SH-SY5Y (cell line): ENCODE data around the gene CD48.

Source experiments
- GATA2 ChIP-seq: IDR thresholded peaks from 2 replicates; pipeline ENCODE4 v1.6.1; 2011; ENCODE audit warnings: mild to moderate bottlenecking, low read depth, low read length
- GATA3 ChIP-seq: IDR thresholded peaks from 2 replicates; pipeline ENCODE4 v1.6.1; 2011; ENCODE audit warnings: low read depth, mild to moderate bottlenecking, low read length, moderate library complexity

CD48 gene

DNA sequence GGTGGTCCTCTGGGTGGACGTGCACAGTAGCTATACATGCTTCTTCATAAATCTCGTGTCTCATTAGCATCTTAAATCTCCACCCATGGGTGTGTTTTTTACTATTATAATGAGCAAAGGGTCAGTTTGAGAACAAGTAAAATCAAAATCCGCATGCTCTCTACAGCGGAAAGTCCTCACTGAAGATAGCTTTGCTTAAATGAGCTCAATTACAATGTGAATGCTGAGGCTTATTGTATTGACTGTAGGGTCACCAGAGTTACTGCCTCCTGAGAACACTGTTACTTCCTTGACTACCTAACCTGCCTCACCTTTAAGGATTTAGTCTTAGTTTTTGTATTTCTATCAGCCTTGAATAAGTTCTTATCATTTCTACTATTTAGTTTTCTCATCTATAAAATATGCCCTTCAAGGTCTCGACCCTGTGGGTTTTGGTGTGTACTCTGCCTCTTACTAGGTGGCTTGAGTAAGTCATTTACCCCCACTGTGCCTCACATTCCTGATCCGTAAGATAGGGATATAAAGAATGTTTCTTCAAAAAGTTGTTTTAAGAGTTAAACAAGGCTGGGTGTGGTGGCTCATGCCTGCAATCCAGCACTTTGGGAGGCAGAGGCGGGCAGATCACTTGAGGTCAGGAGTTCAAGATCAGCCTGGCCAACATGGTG lies 35.3 kb upstream of the CD48 start:
- TF ChIP-seq GATA2: no peak

DNA sequence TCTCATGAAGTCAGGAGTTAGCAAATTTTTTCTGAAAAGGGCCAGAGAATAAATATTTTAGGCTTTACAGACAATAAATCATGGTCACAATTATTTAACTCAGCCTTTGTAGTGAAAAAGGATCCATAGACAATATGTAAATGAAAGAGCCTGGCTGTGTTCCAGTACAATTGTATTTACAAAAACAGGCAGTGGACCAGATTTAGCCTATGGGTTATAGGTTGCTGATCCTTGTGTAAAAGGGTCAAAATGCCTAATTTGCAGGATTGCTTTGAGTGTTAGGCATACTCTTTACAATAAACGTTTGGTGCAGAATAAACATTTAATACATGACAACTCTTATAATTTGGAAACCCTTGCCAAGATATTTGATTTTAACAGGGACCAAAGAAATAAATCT lies 33.9 kb upstream of the CD48 start:
- TF ChIP-seq GATA3 (no peak), GATA2 (no peak)

DNA sequence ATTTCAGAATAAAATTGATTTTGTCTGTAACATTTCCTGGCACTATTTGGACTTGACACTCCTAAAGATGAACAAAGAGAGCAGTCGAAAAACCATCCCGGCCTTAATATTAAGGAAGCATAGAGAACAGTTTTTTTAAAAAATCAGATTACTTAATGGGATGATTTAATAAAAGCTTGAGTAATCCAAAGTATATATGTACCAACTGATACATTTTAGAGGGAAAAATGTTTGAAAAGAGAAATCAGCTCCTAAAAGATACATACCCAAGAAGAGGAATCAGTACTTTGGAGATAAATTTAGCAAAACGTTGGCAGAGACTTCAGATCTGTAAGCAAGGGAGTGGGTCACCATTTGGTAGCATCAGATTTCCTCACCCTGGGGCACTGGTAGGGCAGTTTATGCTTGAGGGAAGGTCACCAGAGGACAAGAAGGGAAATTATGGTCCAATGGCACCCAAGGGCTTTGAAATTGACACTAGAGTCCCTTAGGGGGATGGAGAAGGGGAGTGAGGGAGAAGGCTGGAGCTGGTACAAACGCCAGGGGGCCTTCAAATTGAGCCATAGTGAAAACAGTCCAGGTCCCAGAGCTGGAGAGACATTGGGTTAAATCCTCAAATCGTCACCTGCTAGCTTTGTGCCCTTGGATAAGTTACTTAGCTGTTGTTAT lies 33.4 kb upstream of the CD48 start:
- TF ChIP-seq GATA2 (no peak), GATA3 (no peak)

DNA sequence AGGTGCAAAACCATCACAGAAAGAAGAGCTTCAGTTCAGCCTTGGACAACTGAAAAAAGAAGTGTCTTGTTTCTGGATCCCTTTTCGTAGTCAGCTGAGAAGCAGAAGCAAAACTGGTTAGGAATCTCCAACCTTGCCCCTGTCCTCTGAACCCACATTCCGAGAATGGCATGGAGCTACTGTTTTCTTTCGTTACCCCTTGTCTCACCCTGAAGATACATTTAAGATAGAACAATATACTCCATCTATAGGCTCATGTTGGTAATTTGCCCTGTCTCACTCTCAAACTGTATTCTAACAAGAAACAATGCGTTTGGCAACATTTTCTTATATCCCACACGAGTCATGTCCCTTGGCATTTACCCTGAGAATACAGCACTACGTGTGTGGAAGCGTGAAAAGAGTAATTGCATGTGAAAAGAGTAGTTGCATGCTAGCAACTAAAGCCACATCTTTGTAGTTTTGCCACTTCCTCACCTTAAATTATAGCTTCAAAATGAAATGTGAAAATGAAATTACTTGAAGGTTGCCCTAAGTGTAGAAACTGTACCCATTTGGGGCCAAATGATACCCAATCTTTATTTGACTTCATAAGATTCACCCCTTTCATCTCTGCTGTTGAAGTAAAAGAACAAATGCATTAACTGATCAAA lies 32.7 kb upstream of the CD48 start:
- TF ChIP-seq GATA3: no peak
- TF ChIP-seq GATA2: no peak

DNA sequence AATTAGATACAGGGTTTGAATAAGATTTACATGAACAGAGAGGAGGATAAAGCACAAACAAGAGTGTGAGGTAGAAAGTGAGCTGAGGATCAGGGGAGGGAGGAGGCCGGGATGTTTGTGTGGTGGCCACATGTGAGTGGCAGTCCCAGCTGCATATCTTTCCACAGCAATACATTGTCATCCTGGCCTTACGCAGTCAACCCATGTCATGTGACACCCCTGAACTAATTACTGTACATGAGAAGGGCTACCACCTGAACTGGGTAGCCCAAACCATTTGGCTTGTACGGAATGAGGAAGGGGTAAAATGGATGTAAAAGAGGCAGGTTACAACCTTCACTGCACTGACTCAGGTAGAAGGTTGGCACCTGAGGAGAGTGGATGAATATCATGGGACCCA lies 31.6 kb upstream of the CD48 start:
- TF ChIP-seq GATA3 (no peak), GATA2 (no peak)

DNA sequence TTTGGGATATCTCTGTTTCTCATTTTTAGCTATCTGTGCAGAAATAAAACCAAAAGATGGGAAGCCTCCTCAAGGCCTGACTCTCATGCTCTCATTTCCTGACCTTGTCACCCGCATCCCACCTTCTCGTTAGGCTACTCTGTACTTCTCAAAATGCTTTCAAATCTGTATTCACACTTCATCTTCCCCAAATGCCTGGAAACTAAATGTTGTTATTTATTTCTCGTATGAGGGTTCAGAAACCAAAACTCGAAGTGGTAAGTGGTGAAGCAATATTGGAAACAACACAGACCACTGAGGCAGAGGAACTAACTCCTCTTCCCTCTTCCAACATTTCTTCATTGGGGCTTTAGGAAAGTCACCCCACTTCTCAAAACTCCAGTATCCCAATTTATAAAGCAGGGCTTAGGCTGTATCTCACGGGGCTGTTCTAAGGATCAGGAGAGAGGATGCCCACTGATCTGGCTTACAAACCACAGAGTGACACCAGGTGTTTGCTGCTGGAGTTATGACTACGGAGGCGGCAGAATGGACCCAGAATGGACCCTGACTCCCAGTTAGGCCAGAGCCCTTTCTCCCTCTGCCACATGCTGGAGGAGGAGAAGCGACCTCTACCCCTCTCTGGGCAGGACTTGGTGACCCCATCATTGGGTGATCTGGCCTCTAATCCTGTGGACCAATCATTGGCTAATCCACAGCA lies 31.0 kb upstream of the CD48 start:
- TF ChIP-seq GATA2: no peak
- TF ChIP-seq GATA3: no peak

DNA sequence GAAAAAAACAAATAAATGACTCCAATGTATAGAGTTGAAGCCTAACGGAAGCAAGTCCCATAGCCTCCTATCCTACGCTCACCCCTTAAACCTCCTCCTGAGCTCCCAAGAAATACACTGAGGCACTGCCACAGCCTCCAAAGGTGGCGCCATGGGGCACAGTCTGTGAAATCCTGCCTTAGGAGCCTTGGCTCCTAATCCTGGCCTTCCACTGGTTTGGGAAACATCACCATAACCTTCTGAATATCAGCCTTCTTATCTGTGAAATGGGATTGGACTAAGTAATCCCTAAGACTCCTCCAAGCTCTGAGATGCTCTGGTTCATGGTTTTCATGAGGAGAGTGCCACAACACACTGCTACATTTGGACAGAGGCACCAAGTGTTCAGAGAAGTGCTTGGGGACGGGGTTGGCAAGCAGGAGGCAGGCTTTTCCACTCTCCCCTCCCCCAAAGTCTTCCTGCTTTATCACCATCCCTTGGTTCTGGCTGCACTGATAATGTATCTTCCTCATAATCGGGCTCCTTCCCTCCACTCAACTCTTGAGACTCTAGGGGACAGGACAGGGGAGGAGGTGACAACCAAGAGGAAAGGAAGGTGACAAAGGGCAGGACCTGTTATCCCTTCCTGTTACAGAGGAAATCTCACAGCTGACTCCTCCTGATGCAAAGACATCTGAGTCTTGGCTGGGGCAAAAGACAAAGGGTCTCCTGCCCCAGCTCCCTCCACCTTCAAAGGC lies 30.2 kb upstream of the CD48 start:
- TF ChIP-seq GATA3: no peak
- TF ChIP-seq GATA2: no peak

DNA sequence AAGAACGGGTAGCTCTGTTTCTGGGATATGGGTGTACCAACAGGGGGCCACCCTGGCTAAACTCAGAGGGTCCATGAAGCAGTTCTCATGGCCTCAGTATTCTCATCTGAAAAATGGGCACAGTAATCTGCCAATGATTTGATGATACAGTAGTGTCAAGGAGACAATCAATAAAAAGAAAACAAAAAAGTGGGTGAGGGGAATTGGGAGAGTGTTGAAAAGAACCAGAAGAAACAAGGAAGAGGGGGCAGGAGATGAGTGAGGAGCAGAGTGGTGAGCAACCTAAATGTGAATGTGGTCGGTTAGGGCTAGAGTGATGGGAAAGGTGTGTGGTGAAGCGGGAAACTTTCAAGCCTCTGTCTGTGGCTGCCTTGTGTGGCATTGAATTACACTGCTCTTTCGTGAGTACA lies 29.5 kb upstream of the CD48 start:
- TF ChIP-seq GATA2: no peak
- TF ChIP-seq GATA3: no peak

DNA sequence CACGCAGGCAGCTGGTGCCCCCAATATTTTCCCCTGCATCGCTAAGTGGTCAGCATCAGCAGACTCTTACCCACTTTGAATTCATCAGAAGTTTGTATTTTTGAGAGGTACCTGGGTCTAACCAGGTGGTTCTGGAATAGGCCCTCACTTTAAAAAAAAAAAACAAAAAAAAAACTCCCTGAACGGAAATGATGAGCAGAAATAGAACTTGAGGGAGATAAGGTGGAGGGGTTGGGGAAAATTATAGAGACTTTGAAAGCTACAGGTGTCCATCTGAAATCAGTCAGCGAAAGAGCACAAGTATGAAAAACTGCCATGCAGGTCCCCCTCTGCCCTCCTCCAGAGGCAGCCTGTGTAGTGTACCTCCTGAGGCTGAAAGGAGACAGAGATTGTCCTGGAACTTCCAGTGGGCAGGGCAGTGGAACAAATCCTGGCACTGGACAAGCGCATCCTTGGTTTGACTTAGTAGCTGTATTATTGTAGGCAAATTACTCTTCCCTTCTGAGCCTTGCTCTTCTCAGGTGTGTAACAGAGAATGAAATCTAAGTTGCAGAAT lies 28.6 kb upstream of the CD48 start:
- TF ChIP-seq GATA2: no peak
- TF ChIP-seq GATA3: no peak

DNA sequence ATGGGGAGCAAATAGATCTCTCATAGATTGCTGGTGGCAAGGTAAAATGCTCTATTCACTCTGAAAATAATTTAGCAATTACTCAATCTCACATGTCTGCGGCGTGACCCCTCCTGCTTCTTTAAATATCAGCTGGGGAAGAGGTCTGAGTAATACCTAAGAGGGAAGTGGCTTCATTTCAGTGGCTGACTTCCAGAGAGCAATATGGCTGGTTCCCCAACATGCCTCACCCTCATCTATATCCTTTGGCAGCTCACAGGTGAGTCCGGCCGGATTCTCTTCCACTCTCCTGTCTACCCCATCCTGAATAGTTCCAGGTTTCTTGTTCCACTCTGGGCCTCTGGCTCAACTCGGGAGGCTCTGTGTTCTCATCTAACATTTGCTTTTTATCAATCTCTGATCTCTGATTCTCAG lies 27.5 kb upstream of the CD48 start, which contains the start of gene SLAMF7:
TSS of gene SLAMF7 (plus strand) at position 150 of the 414 bp plus-strand sequence. CDS start at position 205, 55 bp downstream.
- no peak for TF ChIP-seq GATA2
- no peak for TF ChIP-seq GATA3

DNA sequence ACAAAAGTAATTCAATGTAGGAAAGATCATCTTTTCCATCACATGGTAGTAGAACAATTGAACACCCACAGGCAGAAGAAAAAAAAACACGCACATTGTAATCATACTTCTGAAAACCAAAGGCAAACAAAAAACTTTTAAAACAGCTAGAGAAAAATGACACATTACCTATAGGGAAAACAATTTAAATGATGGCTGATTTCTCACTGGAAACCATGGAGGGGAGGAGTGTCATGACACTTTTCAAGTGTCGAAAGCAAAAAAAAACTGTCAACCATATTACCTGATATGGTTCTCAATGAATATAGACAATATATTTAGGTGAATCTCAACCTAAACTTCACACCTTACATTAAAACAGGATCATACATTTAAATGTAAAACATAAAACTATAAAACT lies 26.6 kb upstream of the CD48 start:
- TF ChIP-seq GATA3: no peak
- TF ChIP-seq GATA2: no peak

DNA sequence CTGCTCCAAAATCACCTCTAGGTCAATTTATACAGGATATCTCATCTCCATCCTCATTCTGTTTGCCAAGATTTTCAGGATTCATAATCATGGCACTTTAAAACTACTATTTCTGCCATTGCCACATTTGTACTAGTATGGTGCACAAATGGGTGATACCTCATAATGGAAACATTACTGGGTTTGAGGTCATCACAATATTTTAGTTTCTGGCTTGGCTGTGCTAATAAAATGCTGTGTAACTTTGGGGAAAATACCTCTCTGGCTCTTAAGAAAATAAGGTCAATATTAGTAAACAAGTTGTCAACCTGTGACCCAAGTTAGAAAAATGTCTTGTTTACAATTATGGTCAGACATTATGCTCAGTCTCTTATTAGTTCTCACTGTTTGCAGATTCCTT lies 22.7 kb upstream of the CD48 start:
- no peak for TF ChIP-seq GATA3
- no peak for TF ChIP-seq GATA2

DNA sequence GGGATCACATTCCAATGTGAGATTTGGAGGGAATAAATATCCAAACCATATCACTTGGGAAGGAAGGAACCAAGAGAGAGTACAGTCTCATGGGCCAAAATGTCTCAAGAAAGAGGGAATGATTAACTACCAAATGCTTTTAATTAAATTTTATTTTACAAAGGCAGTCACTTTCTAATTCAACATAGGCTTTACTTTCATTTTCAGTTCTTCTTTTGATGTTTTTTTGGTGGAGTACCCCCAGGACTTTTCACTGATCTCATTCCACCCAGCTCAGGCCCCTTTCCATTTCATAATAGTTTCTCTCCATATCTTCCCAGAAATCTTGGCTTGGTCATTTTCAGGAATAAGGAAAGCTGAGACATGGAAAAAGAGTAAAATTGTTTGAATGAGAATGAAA lies 22.3 kb upstream of the CD48 start:
- TF ChIP-seq GATA2 (no peak), GATA3 (no peak)
